ENCODE measurements around the gene R3HCC1L.

The R3HCC1L gene

GRCh38 chr10:98205351-98205750, 70.9 kb downstream of the R3HCC1L start:
- H4K20me1 ChIP-seq (ENCODE audit: insufficient read depth, low read length, poor library complexity, severe bottlenecking) = no peaks in the 10 kb centered on the region

GRCh38 chr10:98208925-98209324, 74.5 kb downstream of the R3HCC1L start:
- H3K4me1 ChIP-seq (ENCODE audit: insufficient read depth, low read length, poor library complexity, severe bottlenecking) = no peaks in the 10 kb centered on the region
- TF ChIP-seq CTCF (conservative IDR thresholded peaks at IDR 0.05; ENCODE audit: low read length) (no peak), EZH2phosphoT487 (IDR thresholded peaks at IDR 0.05; ENCODE audit: borderline replicate concordance) (no peak)
- H3K9me2 ChIP-seq (replicated peaks; ENCODE audit: low read depth, low read length) = no peaks in the 10 kb centered on the region
- no peak overlapping the region for H3K4me3 ChIP-seq (ENCODE audit: low read length, poor library complexity, severe bottlenecking)
- H3K9ac ChIP-seq (ENCODE audit: low read depth, low read length, poor library complexity, severe bottlenecking) = no peak overlapping the region
- H4K20me1 ChIP-seq (ENCODE audit: insufficient read depth, low read length, poor library complexity, severe bottlenecking) = no peaks in the 10 kb centered on the region
- no peaks in the 10 kb centered on the region for H3K9me3 ChIP-seq (ENCODE audit: insufficient read depth, low read depth, low read length)
- peaks cover 6% of the 10 kb centered on the region for H3K79me2 ChIP-seq (ENCODE audit: insufficient read depth, low read length)
- no peak overlapping the region for H2AFZ ChIP-seq (ENCODE audit: low read length)
- H3K27me3 ChIP-seq (ENCODE audit: insufficient read depth, low read length, poor library complexity, severe bottlenecking) = no peaks in the 10 kb centered on the region
- no peaks in the 10 kb centered on the region for H3F3A ChIP-seq (ENCODE audit: low read depth)
- peaks cover 28% of the 10 kb centered on the region; the same call in 1 of the 2 replicates for H3K36me3 ChIP-seq (ENCODE audit: insufficient read depth, low read length)
- H3K4me2 ChIP-seq (ENCODE audit: low read depth, low read length, poor library complexity, severe bottlenecking) = no peak overlapping the region

More at GRCh38 chr10:98205351-98205750, 70.9 kb downstream of the R3HCC1L start:
- no peaks in the 10 kb centered on the region for H3K9me2 ChIP-seq (replicated peaks; ENCODE audit: low read depth, low read length)
- no peak overlapping the region for H3K4me3 ChIP-seq (ENCODE audit: low read length, poor library complexity, severe bottlenecking)
- no peaks in the 10 kb centered on the region for H3K4me1 ChIP-seq (ENCODE audit: insufficient read depth, low read length, poor library complexity, severe bottlenecking)
- no peaks in the 10 kb centered on the region for H3K9me3 ChIP-seq (ENCODE audit: insufficient read depth, low read depth, low read length)
- no peak for TF ChIP-seq EZH2phosphoT487 (IDR thresholded peaks at IDR 0.05; ENCODE audit: borderline replicate concordance)
- no peak for TF ChIP-seq CTCF (conservative IDR thresholded peaks at IDR 0.05; ENCODE audit: low read length)
- no peak overlapping the region for H3K9ac ChIP-seq (ENCODE audit: low read depth, low read length, poor library complexity, severe bottlenecking)
- H2AFZ ChIP-seq (ENCODE audit: low read length) = no peak overlapping the region
- H3K4me2 ChIP-seq (ENCODE audit: low read depth, low read length, poor library complexity, severe bottlenecking) = no peak overlapping the region
- H3F3A ChIP-seq (ENCODE audit: low read depth) = no peaks in the 10 kb centered on the region
- peaks cover 11% of the 10 kb centered on the region for H3K79me2 ChIP-seq (ENCODE audit: insufficient read depth, low read length)
- no peaks in the 10 kb centered on the region for H3K27me3 ChIP-seq (ENCODE audit: insufficient read depth, low read length, poor library complexity, severe bottlenecking)
- peaks cover 27% of the 10 kb centered on the region; the same call in 1 of the 2 replicates for H3K36me3 ChIP-seq (ENCODE audit: insufficient read depth, low read length)

- peaks cover 28% of the 10 kb centered on the region; the same call in 1 of the 2 replicates for H3K36me3 ChIP-seq (ENCODE audit: insufficient read depth, low read length)
- no peaks in the 10 kb centered on the region for H4K20me1 ChIP-seq (ENCODE audit: insufficient read depth, low read length, poor library complexity, severe bottlenecking)
- peaks cover 6% of the 10 kb centered on the region for H3K79me2 ChIP-seq (ENCODE audit: insufficient read depth, low read length)
Observed at GRCh38 chr10:98209441-98209840, 75.0 kb downstream of the R3HCC1L start.

More at GRCh38 chr10:98209441-98209840, 75.0 kb downstream of the R3HCC1L start:
- no peak overlapping the region for H3K4me2 ChIP-seq (ENCODE audit: low read depth, low read length, poor library complexity, severe bottlenecking)
- no peaks in the 10 kb centered on the region for H3K9me2 ChIP-seq (replicated peaks; ENCODE audit: low read depth, low read length)
- TF ChIP-seq CTCF (conservative IDR thresholded peaks at IDR 0.05; ENCODE audit: low read length) (no peak), EZH2phosphoT487 (IDR thresholded peaks at IDR 0.05; ENCODE audit: borderline replicate concordance) (no peak)
- H3K27me3 ChIP-seq (ENCODE audit: insufficient read depth, low read length, poor library complexity, severe bottlenecking) = no peaks in the 10 kb centered on the region
- H3K9me3 ChIP-seq (ENCODE audit: insufficient read depth, low read depth, low read length) = no peaks in the 10 kb centered on the region
- no peaks in the 10 kb centered on the region for H3K4me1 ChIP-seq (ENCODE audit: insufficient read depth, low read length, poor library complexity, severe bottlenecking)
- H2AFZ ChIP-seq (ENCODE audit: low read length) = no peak overlapping the region
- no peak overlapping the region for H3K4me3 ChIP-seq (ENCODE audit: low read length, poor library complexity, severe bottlenecking)
- H3K9ac ChIP-seq (ENCODE audit: low read depth, low read length, poor library complexity, severe bottlenecking) = no peak overlapping the region
- no peaks in the 10 kb centered on the region for H3F3A ChIP-seq (ENCODE audit: low read depth)
